SU-DHL-6 (cell line): ENCODE measurements around the gene SETD1B.

Experiments used
- H2AFZ ChIP-seq: fragments of 200-600 bp; sonication (generic); 2 replicates; pipeline ENCODE4 v1.6.1; 2014; ENCODE audit warnings: low read depth, mild to moderate bottlenecking, moderate library complexity, mixed read lengths, antibody characterized with exemption, low read length; ENCODE audit not compliant: severe bottlenecking
- H3F3A ChIP-seq: fragments of 200-600 bp; shearing (Covaris generic); 2 replicates; pipeline ENCODE4 v1.6.0; 2016; ENCODE audit warnings: antibody characterized with exemption, mild to moderate bottlenecking; ENCODE audit not compliant: insufficient read depth
- H3K27ac ChIP-seq: fragments of 200-600 bp; sonication (generic); 2 replicates; pipeline ENCODE4 v1.5.1; 2016; ENCODE audit warnings: low read depth, mild to moderate bottlenecking, low read length, moderate library complexity, mixed read lengths
- H3K27me3 ChIP-seq: fragments of 200-600 bp; sonication (generic), shearing (Covaris generic); 2 replicates; pipeline ENCODE4 v1.6.0; 2014; ENCODE audit warnings: mild to moderate bottlenecking, low read length
- H3K36me3 ChIP-seq: fragments of 200-600 bp; sonication (generic); 2 replicates; pipeline ENCODE4 v1.6.1; 2014; ENCODE audit warnings: mild to moderate bottlenecking, low read length, mixed read lengths
- H3K4me2 ChIP-seq: fragments of 300-600, 200-600 bp; shearing (Covaris generic), sonication (generic); 2 replicates; pipeline ENCODE4 v1.6.0; 2014; ENCODE audit warnings: low read length, low read depth, mild to moderate bottlenecking; ENCODE audit not compliant: poor library complexity, severe bottlenecking
- H3K4me3 ChIP-seq: fragments of 200-600 bp; sonication (generic); 2 replicates; pipeline ENCODE4 v1.5.1; 2014; ENCODE audit warnings: antibody characterized with exemption, low read length, mild to moderate bottlenecking, mixed read lengths; ENCODE audit not compliant: insufficient read depth, poor library complexity, severe bottlenecking
- H3K79me2 ChIP-seq: fragments of 200-600 bp; sonication (generic); 2 replicates; pipeline ENCODE4 v1.6.1; 2014; ENCODE audit warnings: mild to moderate bottlenecking, low read length, moderate library complexity; ENCODE audit not compliant: insufficient read depth
- H3K9ac ChIP-seq: fragments of 200-600 bp; sonication (generic); 2 replicates; pipeline ENCODE4 v1.7.0; 2014; ENCODE audit warnings: mild to moderate bottlenecking, low read length
- H3K9me2 ChIP-seq: fragments of 200-600 bp; sonication (generic); replicated peaks from 2 replicates; pipeline ENCODE4 v1.6.1; 2014; ENCODE audit warnings: low read length; ENCODE audit not compliant: insufficient read depth
- H3K9me3 ChIP-seq: fragments of 200-600 bp; sonication (generic); 2 replicates; pipeline ENCODE4 v1.6.1; 2014; ENCODE audit warnings: low read length, mixed read lengths; ENCODE audit not compliant: insufficient read depth
- H4K20me1 ChIP-seq: fragments of 200-600 bp; sonication (generic); 2 replicates; pipeline ENCODE4 v1.6.1; 2014; ENCODE audit warnings: low read depth, mild to moderate bottlenecking, antibody characterized with exemption, low read length, moderate library complexity, mixed read lengths
- CTCF ChIP-seq: fragments of 200-600 bp; sonication (generic); IDR thresholded peaks from one replicate; pipeline ENCODE4 v1.5.1; 2017; ENCODE audit warnings: antibody characterized with exemption, mild to moderate bottlenecking, low read length, moderate library complexity; ENCODE audit not compliant: insufficient read depth, poor library complexity, severe bottlenecking
- EZH2phosphoT487 ChIP-seq: fragments of 200-600 bp; sonication (generic), shearing (Covaris generic); conservative IDR thresholded peaks from 2 replicates; pipeline ENCODE4 v1.6.1; 2018; ENCODE audit warnings: mild to moderate bottlenecking, antibody characterized with exemption, low read length, moderate library complexity, mixed read lengths

Gene SETD1B

GRCh38 chr12:121813951-121814350, 10.1 kb downstream of the SETD1B start:
- no peak overlapping the region for H3K9ac ChIP-seq
- no peak overlapping the region for H3K4me3 ChIP-seq
- H3K9me2 ChIP-seq = no peaks in the 10 kb centered on the region
- no peak overlapping the region for H3K4me2 ChIP-seq
- no peak overlapping the region for H3K27ac ChIP-seq
- H3K9me3 ChIP-seq = no peaks in the 10 kb centered on the region
- H3F3A ChIP-seq = peaks cover 13% of the 10 kb centered on the region
- no peaks in the 10 kb centered on the region for H4K20me1 ChIP-seq
- peaks cover 31% of the 10 kb centered on the region for H3K79me2 ChIP-seq
- TF ChIP-seq CTCF (no peak), EZH2phosphoT487 (no peak)
- no peak overlapping the region for H2AFZ ChIP-seq
- H3K36me3 ChIP-seq = 0 out of 2 replicates have a peak, but pooled peaks cover 4% of the 10 kb centered on the region
- H3K27me3 ChIP-seq = no peaks in the 10 kb centered on the region

GRCh38 chr12:121814429-121815119, 10.8 kb downstream of the SETD1B start:
- no peak overlapping the region for H3K4me2 ChIP-seq
- 0 out of 2 replicates have a peak, but pooled peaks cover 4% of the 10 kb centered on the region for H3K36me3 ChIP-seq
- peaks cover 13% of the 10 kb centered on the region for H3F3A ChIP-seq
- no peaks in the 10 kb centered on the region for H4K20me1 ChIP-seq
- H2AFZ ChIP-seq = no peak overlapping the region
- H3K27ac ChIP-seq = no peak overlapping the region
- TF ChIP-seq EZH2phosphoT487 (no peak), CTCF (no peak)
- H3K9me3 ChIP-seq = no peaks in the 10 kb centered on the region
- no peak overlapping the region for H3K4me3 ChIP-seq
- no peak overlapping the region for H3K9ac ChIP-seq
- no peaks in the 10 kb centered on the region for H3K27me3 ChIP-seq
- H3K79me2 ChIP-seq = peaks cover 31% of the 10 kb centered on the region
- H3K9me2 ChIP-seq = no peaks in the 10 kb centered on the region

- TF ChIP-seq EZH2phosphoT487 = no peak
- no peak for TF ChIP-seq CTCF
- no peaks in the 10 kb centered on the region for H3K9me2 ChIP-seq
- no peaks in the 10 kb centered on the region for H4K20me1 ChIP-seq
- H3K27ac ChIP-seq = no peak overlapping the region
- H3K79me2 ChIP-seq = peaks cover 31% of the 10 kb centered on the region
- H2AFZ ChIP-seq = no peak overlapping the region
- H3K4me2 ChIP-seq = no peak overlapping the region
- H3K9me3 ChIP-seq = no peaks in the 10 kb centered on the region
- H3K4me3 ChIP-seq = no peak overlapping the region
- no peaks in the 10 kb centered on the region for H3K27me3 ChIP-seq
- H3F3A ChIP-seq = peaks cover 13% of the 10 kb centered on the region
- H3K9ac ChIP-seq = no peak overlapping the region
- 0 out of 2 replicates have a peak, but pooled peaks cover 4% of the 10 kb centered on the region for H3K36me3 ChIP-seq
These were observed 11.5 kb downstream of the SETD1B start for GRCh38 chr12:121815263-121815662.
